Brain microvascular endothelial cell (primary cell): ENCODE results near the gene TFEC.

Experiments used
- DNase-seq: peaks from one replicate; pipeline ENCODE4 v3.0.0-alpha.2; 2020
- H3K27ac ChIP-seq: fragments of 250-450 bp; sonication (Bioruptor Pico); 2 replicates; pipeline ENCODE4 v1.5.1; 2020; ENCODE audit warnings: mild to moderate bottlenecking, moderate library complexity
- H3K27me3 ChIP-seq: fragments of 250-450 bp; sonication (Bioruptor Pico); replicated peaks from 2 replicates; pipeline ENCODE4 v1.5.1; 2020; ENCODE audit warnings: mild to moderate bottlenecking
- H3K36me3 ChIP-seq: fragments of 250-450 bp; sonication (Bioruptor Pico); replicated peaks from 2 replicates; pipeline ENCODE4 v1.5.1; 2020; ENCODE audit warnings: mild to moderate bottlenecking
- H3K4me3 ChIP-seq: 2 replicates; pipeline ENCODE4 v1.5.1; 2011; ENCODE audit warnings: low read depth, mild to moderate bottlenecking, control low read depth, low read length, moderate library complexity
- CTCF ChIP-seq: IDR thresholded peaks from 2 replicates; pipeline ENCODE4 v1.5.1; 2011; ENCODE audit warnings: low read depth, mild to moderate bottlenecking, moderate library complexity, low read length, control low read depth, inconsistent platforms; ENCODE audit errors: missing control alignments
- in situ Hi-C: cut with HindIII; loops from 2 replicates; pipeline ENCODE4 v1.10.0; 2017; ENCODE audit warnings: low sequenced_read_pairs, low pct_ligation_motif_present

Gene TFEC

GRCh38 chr7:115975766-115976165 lies 54.8 kb downstream of the TFEC start:
- Histone ChIP-seq H3K36me3 (no peaks in the 10 kb centered on the region), H3K27ac (no peak overlapping the region), H3K4me3 (no peak overlapping the region), H3K27me3 (no peaks in the 10 kb centered on the region)
- TF ChIP-seq CTCF = no peak
- in situ Hi-C loops = no loop called here
- no peak for DNase-seq

DNA sequence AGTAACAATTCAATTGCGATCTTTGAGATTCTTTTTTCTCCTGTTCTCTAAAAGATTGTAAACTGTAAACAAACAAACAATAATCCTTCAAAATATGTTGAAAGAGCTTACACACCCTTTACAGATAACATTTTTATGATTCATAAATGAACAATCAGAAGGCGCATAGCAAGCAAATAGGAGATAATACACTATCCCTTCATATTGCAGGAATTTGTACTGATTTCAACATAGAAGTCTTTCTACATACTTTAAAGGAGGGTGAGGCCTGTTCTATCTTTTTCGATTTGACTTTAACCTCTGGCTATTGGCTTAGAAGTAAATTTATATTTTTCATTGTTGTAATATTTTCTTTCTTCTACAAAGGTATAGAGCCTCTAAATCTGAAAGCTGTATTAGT lies 57.2 kb downstream of the TFEC start:
- DNase-seq = no peak
- in situ Hi-C loops = no loop called here

GRCh38 chr7:115971506-115971905 lies 59.1 kb downstream of the TFEC start:
- no peak for TF ChIP-seq CTCF
- no peaks in the 10 kb centered on the region for H3K36me3 ChIP-seq
- no peaks in the 10 kb centered on the region for H3K27me3 ChIP-seq
- in situ Hi-C loops = no loop called here
- no peak overlapping the region for H3K27ac ChIP-seq
- H3K4me3 ChIP-seq = no peak overlapping the region
- DNase-seq = no peak

More for the DNA sequence above, 57.2 kb downstream of the TFEC start:
- TF ChIP-seq CTCF = no peak
- H3K27me3 ChIP-seq = no peaks in the 10 kb centered on the region
- H3K36me3 ChIP-seq = no peaks in the 10 kb centered on the region
- H3K4me3 ChIP-seq = no peak overlapping the region
- no peak overlapping the region for H3K27ac ChIP-seq

DNA sequence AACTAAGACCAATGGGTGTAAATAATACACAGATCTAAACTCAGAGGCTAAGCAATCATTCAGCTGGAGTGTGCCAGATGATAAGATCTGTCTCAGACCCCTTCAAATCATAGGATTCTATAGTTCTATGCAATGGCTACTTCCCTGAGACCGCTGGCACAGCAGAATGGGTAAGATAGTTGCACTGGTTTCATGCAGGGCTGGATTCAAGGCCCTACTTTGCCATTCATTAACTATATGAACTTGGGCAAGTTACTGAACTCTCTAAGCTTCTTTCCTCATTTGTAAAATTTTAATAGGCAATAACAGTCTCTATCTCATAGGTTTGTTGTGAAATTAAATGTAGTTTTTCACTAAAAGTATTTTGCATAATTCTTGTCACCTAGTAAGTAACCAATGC lies 62.0 kb downstream of the TFEC start:
- in situ Hi-C loops = no loop called here
- H3K4me3 ChIP-seq = no peak overlapping the region
- H3K27me3 ChIP-seq = no peaks in the 10 kb centered on the region
- H3K27ac ChIP-seq = no peak overlapping the region
- no peak for TF ChIP-seq CTCF
- no peaks in the 10 kb centered on the region for H3K36me3 ChIP-seq
- no peak for DNase-seq

DNA sequence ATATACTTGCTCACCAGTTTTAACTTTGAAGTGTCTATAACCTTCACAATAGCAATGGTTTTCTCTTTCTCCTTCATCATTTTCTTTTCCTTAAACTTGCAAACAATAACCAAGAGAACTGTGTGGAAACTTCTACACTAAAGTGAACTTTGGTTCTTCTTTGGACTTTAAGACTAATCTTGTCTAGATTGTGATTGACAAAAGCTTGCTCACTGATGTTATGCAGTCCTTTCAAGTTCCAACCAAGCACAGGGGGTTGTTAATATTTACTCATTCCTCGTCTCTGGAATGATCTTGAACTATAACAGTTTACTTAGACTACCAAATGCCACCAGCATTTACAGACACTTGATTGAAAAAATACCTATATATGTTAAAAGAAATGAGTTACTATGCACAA lies 62.4 kb downstream of the TFEC start:
- in situ Hi-C loops = no loop called here
- TF ChIP-seq CTCF = no peak
- no peak for DNase-seq
- H3K27ac ChIP-seq = no peak overlapping the region
- no peaks in the 10 kb centered on the region for H3K27me3 ChIP-seq
- H3K4me3 ChIP-seq = no peak overlapping the region
- no peaks in the 10 kb centered on the region for H3K36me3 ChIP-seq

DNA sequence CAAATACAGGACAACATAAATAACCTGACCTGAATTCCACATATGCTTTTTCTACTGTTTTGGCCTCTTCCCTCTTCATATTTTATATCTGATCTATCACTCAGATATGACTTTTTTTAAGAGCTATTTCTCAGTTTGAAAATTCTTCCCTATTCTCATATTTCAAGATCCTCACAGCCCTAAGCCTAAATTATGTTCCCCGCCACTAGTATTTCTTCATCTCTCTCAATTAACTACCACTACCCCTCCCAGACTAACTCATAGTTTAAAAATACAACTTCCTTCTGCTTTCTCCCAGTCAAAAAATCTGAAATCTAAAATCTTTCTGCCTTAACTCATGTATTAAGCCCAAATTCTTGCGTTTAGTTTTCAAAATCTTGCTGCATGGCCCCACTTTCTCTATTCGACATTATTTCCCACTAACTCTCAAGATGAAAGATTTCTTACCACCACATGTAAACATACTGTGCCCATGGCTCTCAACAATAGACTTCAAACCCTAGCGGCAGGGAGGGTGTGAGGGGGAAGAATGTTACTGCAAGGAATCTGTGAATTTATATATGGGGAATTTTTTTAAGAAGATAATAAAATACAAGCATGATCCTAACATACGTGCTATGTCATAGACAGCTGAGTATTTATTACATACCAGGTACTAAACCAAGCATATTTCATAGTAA lies 64.6 kb downstream of the TFEC start:
- Histone ChIP-seq H3K36me3 (no peaks in the 10 kb centered on the region), H3K4me3 (no peak overlapping the region), H3K27ac (no peak overlapping the region), H3K27me3 (no peaks in the 10 kb centered on the region)
- in situ Hi-C loops = no loop called here
- DNase-seq = no peak
- TF ChIP-seq CTCF = no peak
